Common myeloid progenitor, CD34-positive (primary cell): ENCODE data around the gene MCAM.

Experiments
- CTCF ChIA-PET: fragments of 350-600 bp; sonication (Branson Sonifier 250); formaldehyde crosslinking; loops from one replicate; lab custom pipeline; 2021; ENCODE audit warnings: antibody characterized with exemption; lab: Charles Lee
- POLR2A ChIA-PET: fragments of 350-600 bp; sonication (Branson Sonifier 250); formaldehyde crosslinking; loops from one replicate; lab custom pipeline; 2021; ENCODE audit warnings: antibody characterized with exemption; lab: Charles Lee
- DNase-seq, 3 donors: peaks; one replicate each; pipeline versions ENCODE4 v3.0.0 to v3.0.0-alpha.2; 2013
- H3K27ac ChIP-seq, 2 experiments: 1 replicate in 1 of 2; 2 replicates in 1 of 2; pipeline ENCODE4 v1.7.0; 2013; ENCODE audit warnings: inconsistent platforms in 2 of 2, low read length in 2 of 2, mild to moderate bottlenecking in 2 of 2, low read depth in 1 of 2, moderate library complexity in 1 of 2; ENCODE audit not compliant: severe bottlenecking in 2 of 2, insufficient read depth in 1 of 2, poor library complexity in 1 of 2
- H3K27me3 ChIP-seq, 5 experiments: replicated peaks in 2 of 5; 1 replicate in 3 of 5; 2 replicates in 2 of 5; pipeline versions ENCODE4 v1.6.1 to v1.7.0; 2013; ENCODE audit warnings: low read length in 4 of 5, mild to moderate bottlenecking in 2 of 5, moderate library complexity in 2 of 5, inconsistent platforms in 1 of 5; ENCODE audit not compliant: insufficient read depth in 5 of 5, control insufficient read depth in 4 of 5
- H3K36me3 ChIP-seq, 4 experiments: 1 replicate in 2 of 4; 2 replicates in 2 of 4; pipeline versions ENCODE4 v1.6.1 to v1.7.0; 2013; ENCODE audit warnings: low read length in 3 of 4, control low read depth in 1 of 4, mild to moderate bottlenecking in 1 of 4; ENCODE audit not compliant: control insufficient read depth in 4 of 4, insufficient read depth in 4 of 4
- H3K4me1 ChIP-seq, 4 experiments: 1 replicate in 3 of 4; 2 replicates in 1 of 4; pipeline versions ENCODE4 v1.6.1 to v1.7.1; 2013; ENCODE audit warnings: low read length in 3 of 4, mild to moderate bottlenecking in 3 of 4, control low read depth in 1 of 4, inconsistent platforms in 1 of 4, moderate library complexity in 1 of 4; ENCODE audit not compliant: control insufficient read depth in 4 of 4, insufficient read depth in 4 of 4; ENCODE audit errors: control extremely low read depth in 1 of 4
- H3K4me3 ChIP-seq, 7 experiments: 1 replicate in 4 of 7; 2 replicates in 3 of 7; pipeline versions ENCODE4 v1.5.1 to v1.7.0; 2013; ENCODE audit warnings: mild to moderate bottlenecking in 7 of 7, low read length in 6 of 7, moderate library complexity in 6 of 7, inconsistent platforms in 2 of 7, low read depth in 2 of 7, control low read depth in 1 of 7; ENCODE audit not compliant: insufficient read depth in 4 of 7, control insufficient read depth in 1 of 7; ENCODE audit errors: extremely low read depth in 1 of 7
- H3K9me3 ChIP-seq, 5 experiments: 1 replicate in 4 of 5; 2 replicates in 1 of 5; pipeline versions ENCODE4 v1.6.1 to v1.7.1; 2013; ENCODE audit warnings: low read length in 4 of 5, mild to moderate bottlenecking in 2 of 5, inconsistent platforms in 1 of 5, low read depth in 1 of 5, moderate library complexity in 1 of 5; ENCODE audit not compliant: control insufficient read depth in 4 of 5, insufficient read depth in 2 of 5; ENCODE audit errors: control extremely low read depth in 1 of 5
- WGBS: methylation state at CpG from one replicate; pipeline ENCODE4 v1.1.5; 2013; ENCODE audit not compliant: insufficient coverage; 5-methylcytosine and 5-hydroxymethylcytosine counted together

MCAM gene

GRCh38 chr11:119332111-119332765 is 15.3 kb upstream of the MCAM start:
- CTCF ChIA-PET: interaction anchor here (0.9 to 1.7 kb wide), 3 partner anchors 9 to 18 kb away, joined by 3 to 8 read pairs (median 3); no protein-coding TSS in a partner anchor
- DNase-seq: no peak
- Histone ChIP-seq H3K4me3 (no peak overlapping the region), H3K27me3 (peaks cover 0 to 2% (median 0%) of the 10 kb centered on the region in 5 experiments), H3K36me3 (peaks cover 4 to 14% (median 9%) of the 10 kb centered on the region in 4 experiments), H3K4me1 (peaks cover 0 to 20% (median 15%) of the 10 kb centered on the region in 4 experiments), H3K27ac (no peak overlapping the region), H3K9me3 (no peaks in the 10 kb centered on the region)
- POLR2A ChIA-PET: no interaction called here
- WGBS: 79% methylated on average over 1 of the region's 4 CpGs

GRCh38 chr11:119330237-119330636 is 13.3 kb upstream of the MCAM start:
- H3K27me3 ChIP-seq: peaks cover 0 to 2% (median 0%) of the 10 kb centered on the region in 5 experiments
- CTCF ChIA-PET: interaction anchor here (1.7 kb wide), 1 partner anchor 9 kb away, joined by 6 read pairs; no protein-coding TSS in a partner anchor
- DNase-seq: no peak
- H3K4me1 ChIP-seq: peaks cover 0 to 12% (median 10%) of the 10 kb centered on the region in 4 experiments
- no peak overlapping the region for H3K27ac ChIP-seq
- no peak overlapping the region for H3K4me3 ChIP-seq
- 30% methylated on average over 1 of the region's 1 CpG for WGBS
- no peaks in the 10 kb centered on the region for H3K9me3 ChIP-seq
- POLR2A ChIA-PET: no interaction called here
- no peaks in the 10 kb centered on the region for H3K36me3 ChIP-seq

DNA sequence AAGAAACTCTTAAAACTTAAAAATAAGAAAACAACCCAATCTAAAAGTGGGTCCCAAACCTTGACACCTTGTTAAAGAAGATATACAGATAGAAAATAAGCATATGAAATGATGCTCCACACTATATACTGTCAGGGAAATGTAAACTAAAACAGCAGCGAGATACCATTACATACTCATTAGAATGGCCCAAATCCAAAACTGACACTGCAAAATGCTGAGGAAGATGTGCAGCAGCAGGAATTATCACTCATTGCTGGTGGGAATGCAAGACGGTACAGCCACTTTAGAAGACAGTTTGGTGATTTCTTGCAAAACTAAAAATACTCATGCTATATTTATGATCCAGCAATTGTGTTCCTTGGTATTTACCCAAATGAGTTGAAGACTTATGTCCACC is 12.4 kb upstream of the MCAM start:
- H3K27me3 ChIP-seq: peaks cover 0 to 2% (median 0%) of the 10 kb centered on the region in 5 experiments
- no peak overlapping the region for H3K27ac ChIP-seq
- CTCF ChIA-PET: no interaction called here
- H3K36me3 ChIP-seq: no peaks in the 10 kb centered on the region
- no peak overlapping the region for H3K4me3 ChIP-seq
- POLR2A ChIA-PET: no interaction called here
- DNase-seq: no peak
- H3K9me3 ChIP-seq: no peaks in the 10 kb centered on the region
- WGBS: no CpG with 5 or more reads among the region's 2 CpGs
- peaks cover 0 to 6% (median 4%) of the 10 kb centered on the region in 4 experiments for H3K4me1 ChIP-seq

DNA sequence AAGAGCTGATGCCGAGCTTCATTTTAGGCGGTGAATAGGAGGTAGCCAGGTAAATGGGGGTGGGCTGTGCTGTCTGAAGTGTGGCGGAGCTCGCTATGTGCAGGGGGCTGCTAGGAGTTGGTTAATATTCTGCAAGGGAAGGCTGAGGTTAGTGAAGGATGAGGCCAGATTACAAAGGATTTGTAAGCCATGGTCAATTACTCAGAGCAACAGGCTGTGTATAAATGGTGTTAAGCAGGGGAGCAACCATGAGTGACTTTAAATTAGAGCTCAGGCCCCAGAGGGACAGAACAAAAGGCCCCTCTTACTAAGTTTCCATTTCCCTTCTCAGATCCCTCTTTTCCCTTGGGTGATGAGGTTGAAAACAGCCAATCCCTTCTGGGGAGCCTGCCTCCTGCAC is 7.3 kb upstream of the MCAM start:
- no peaks in the 10 kb centered on the region for H3K9me3 ChIP-seq
- no peak overlapping the region for H3K27ac ChIP-seq
- peaks cover 0 to 19% (median 17%) of the 10 kb centered on the region in 4 experiments for H3K4me1 ChIP-seq
- DNase-seq: no peak
- 94% methylated on average over 2 of the region's 4 CpGs for WGBS
- H3K27me3 ChIP-seq: peaks cover 0 to 15% (median 5%) of the 10 kb centered on the region in 5 experiments
- ChIA-PET POLR2A (no interaction called here), CTCF (interaction anchor here (0.8 to 4.6 kb wide), 18 partner anchors 8 to 233 kb away, joined by 3 to 90 read pairs (median 6); partner anchors contain the start of genes C1QTNF5 and RNF26)
- H3K36me3 ChIP-seq: no peaks in the 10 kb centered on the region
- H3K4me3 ChIP-seq: no peak overlapping the region

DNA sequence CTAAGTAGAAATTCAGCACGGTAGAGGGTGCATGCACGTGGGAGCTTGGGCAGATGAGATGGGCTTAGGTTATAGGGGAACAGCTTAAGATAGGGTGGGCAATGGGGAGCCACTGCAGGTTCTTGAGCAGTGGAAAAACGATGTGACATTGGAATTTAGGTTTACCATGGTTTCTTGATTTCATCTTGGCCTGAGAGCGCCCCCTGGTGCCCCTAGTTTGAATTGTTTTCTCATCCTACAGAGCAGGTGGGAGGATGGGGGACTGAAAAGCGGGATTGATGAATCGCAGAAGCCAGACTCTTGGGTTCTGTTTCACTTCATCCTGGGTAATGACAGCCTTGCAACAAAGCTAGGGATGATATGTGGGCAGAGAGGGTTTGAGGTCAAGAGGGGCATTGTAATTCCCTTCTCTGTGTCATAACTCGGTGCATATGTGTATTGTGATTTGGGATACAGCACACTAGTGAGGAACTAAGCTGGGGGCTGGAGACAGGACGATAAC is 6.7 kb upstream of the MCAM start:
- Histone ChIP-seq H3K9me3 (no peaks in the 10 kb centered on the region), H3K4me1 (peaks cover 0 to 19% (median 17%) of the 10 kb centered on the region in 4 experiments), H3K4me3 (no peak overlapping the region), H3K27ac (no peak overlapping the region), H3K27me3 (peaks cover 0 to 21% (median 8%) of the 10 kb centered on the region in 5 experiments), H3K36me3 (no peaks in the 10 kb centered on the region)
- CTCF ChIA-PET: interaction anchor here (0.6 to 4.6 kb wide), 27 partner anchors 8 to 256 kb away, joined by 3 to 90 read pairs (median 5); partner anchors contain the start of genes C1QTNF5, MFRP, RNF26 and VPS11
- WGBS: 8% methylated on average over 4 of the region's 8 CpGs
- DNase-seq: peak; percentile 60 to 78 (median 72)
- POLR2A ChIA-PET: no interaction called here

DNA sequence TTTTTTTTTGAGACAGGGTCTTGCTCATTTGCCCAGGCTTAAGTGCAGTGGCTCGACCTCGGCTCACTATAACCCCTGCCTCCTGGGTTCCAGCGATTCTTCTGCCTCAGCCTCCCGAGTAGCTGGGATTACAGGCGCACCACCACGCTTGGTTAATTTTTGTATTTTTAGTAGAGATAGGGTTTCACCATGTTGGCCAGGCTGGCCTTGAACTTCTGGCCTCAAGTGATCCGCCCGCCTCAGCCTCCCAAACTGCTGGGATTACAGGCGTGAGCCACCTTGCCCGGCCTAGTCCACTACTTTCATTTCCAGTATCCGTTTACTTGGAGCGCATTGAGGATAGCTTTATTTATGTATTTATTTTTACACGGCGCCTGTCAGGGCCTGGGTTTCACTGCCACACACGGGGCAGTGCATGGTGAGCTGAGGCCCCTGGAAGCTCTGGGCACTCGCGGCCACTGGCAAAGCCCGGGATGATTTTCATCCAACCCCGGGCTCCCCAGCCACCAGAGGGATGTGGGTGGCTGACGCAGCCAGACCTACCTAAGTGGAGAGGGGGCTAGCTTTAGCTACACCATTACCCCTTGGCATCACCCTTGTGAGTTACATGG is 6.1 kb upstream of the MCAM start:
- Histone ChIP-seq H3K27me3 (peaks cover 0 to 26% (median 13%) of the 10 kb centered on the region in 5 experiments), H3K36me3 (no peaks in the 10 kb centered on the region), H3K4me3 (no peak overlapping the region), H3K27ac (no peak overlapping the region), H3K4me1 (peaks cover 0 to 19% (median 17%) of the 10 kb centered on the region in 4 experiments), H3K9me3 (no peaks in the 10 kb centered on the region)
- CTCF ChIA-PET: interaction anchor here (0.6 to 4.6 kb wide), 26 partner anchors 8 to 255 kb away, joined by 3 to 90 read pairs (median 4); partner anchors contain the start of genes C1QTNF5, CBL, MFRP and RNF26
- no peak for DNase-seq
- 81% methylated on average over 6 of the region's 20 CpGs for WGBS
- POLR2A ChIA-PET: no interaction called here
